HepG2 (cell line): ENCODE data around the gene ATP8B2. TPM values are rescaled to one million over a fixed set of nuclear protein-coding genes. Genes with fewer than 3 reads are reported as not detected.
A peak's percentile ranks its signal among the peaks of the same experiment; 100 is the strongest.

Source experiments
- ATAC-seq: fragments of 200-7000 bp; cut with Tn5 transposase; 3 replicates; pipeline ENCODE4 v1.9.1; 2020; ENCODE audit warnings: mild to moderate bottlenecking, moderate library complexity
- BruUV-seq: library from RNA; stranded (reverse); fragments of 400-500 nt; replicated peaks from 2 replicates; lab custom pipeline; 2021; lab: Mats Ljungman, UMichigan
- CTCF ChIA-PET: fragments of 300-600 bp; formaldehyde crosslinking; extraction: SDS; loops from one replicate; lab custom pipeline; 2021; ENCODE audit warnings: low total read pairs, inconsistent platforms, low intra/inter-chr PET ratio; lab: Yijun Ruan, JAX
- POLR2A ChIA-PET: fragments of 350-600 bp; sonication (Branson Sonifier 250); formaldehyde crosslinking; loops from one replicate; lab custom pipeline; 2020; ENCODE audit warnings: antibody characterized with exemption, inconsistent platforms; lab: Yijun Ruan, JAX
- DNase-seq: peaks from one replicate; pipeline ENCODE4 v3.0.0-alpha.2; 2015; ENCODE audit warnings: low spot score
- FAIRE-seq: peaks from 3 replicates; lab custom pipeline; 2011; peaks lifted over from hg19 to GRCh38; lab: Jason Lieb, UNC
- H2AFZ ChIP-seq: one replicate; pipeline ENCODE4 v1.6.1; 2011; ENCODE audit warnings: low read length, inconsistent platforms
- H3K27ac ChIP-seq: fragments of 300-600 bp; 3 replicates; pipeline ENCODE4 v1.8.0; 2011; ENCODE audit warnings: mixed run types, mild to moderate bottlenecking, mixed read lengths, low read length, inconsistent platforms; ENCODE audit not compliant: insufficient read depth; ENCODE audit errors: extremely low read length
- H3K27me3 ChIP-seq, 2 experiments: fragments of 200-600 bp in 1 of 2; 2 replicates in 1 of 2; 3 replicates in 1 of 2; pipeline versions ENCODE4 v1.6.0 to v1.8.0; 2011; ENCODE audit warnings: low read length in 2 of 2, mild to moderate bottlenecking in 2 of 2, moderate library complexity in 2 of 2, inconsistent platforms in 1 of 2; ENCODE audit not compliant: insufficient read depth in 2 of 2, control insufficient read depth in 1 of 2
- H3K36me3 ChIP-seq, 2 experiments: fragments of 200-600 bp in 1 of 2; replicated peaks in 1 of 2; 2 replicates in 1 of 2; 3 replicates in 1 of 2; pipeline versions ENCODE4 v1.5.1 to v1.8.0; 2011; ENCODE audit warnings: low read length in 2 of 2, inconsistent platforms in 1 of 2; ENCODE audit not compliant: insufficient read depth in 2 of 2, control insufficient read depth in 1 of 2
- H3K4me1 ChIP-seq: 2 replicates; pipeline ENCODE4 v1.5.1; 2012; ENCODE audit warnings: low read length, inconsistent platforms; ENCODE audit not compliant: insufficient read depth
- H3K4me2 ChIP-seq: 2 replicates; pipeline ENCODE4 v1.6.0; 2011; ENCODE audit warnings: low read depth, low read length, inconsistent platforms
- H3K4me3 ChIP-seq, 3 experiments: fragments of 200-600 bp in 1 of 3; sonication (generic), shearing (Covaris generic) in 1 of 3; replicated peaks in 1 of 3; 2 replicates each; pipeline ENCODE4 v1.5.1; 2011 to 2016; ENCODE audit warnings: low read length in 3 of 3, inconsistent platforms in 2 of 3, low read depth in 2 of 3, mild to moderate bottlenecking in 2 of 3, control low read depth in 1 of 3, mixed read lengths in 1 of 3; ENCODE audit not compliant: insufficient read depth in 1 of 3
- H3K79me2 ChIP-seq: one replicate; pipeline ENCODE4 v1.6.1; 2011; ENCODE audit warnings: low read length, inconsistent platforms; ENCODE audit not compliant: insufficient read depth
- H3K9ac ChIP-seq: 2 replicates; pipeline ENCODE4 v1.6.0; 2011; ENCODE audit warnings: mild to moderate bottlenecking, low read depth, low read length, inconsistent platforms; ENCODE audit not compliant: insufficient read depth
- H3K9me3 ChIP-seq: 2 replicates; pipeline ENCODE4 v1.5.1; 2012; ENCODE audit warnings: mild to moderate bottlenecking, low read length
- H4K20me1 ChIP-seq: 2 replicates; pipeline ENCODE4 v1.6.0; 2011; ENCODE audit warnings: inconsistent platforms, mild to moderate bottlenecking, low read length, moderate library complexity; ENCODE audit not compliant: insufficient read depth
- ATAD3A ChIP-seq: sonication (generic); formaldehyde crosslinking; IDR thresholded peaks from 2 replicates; pipeline ENCODE4 v1.4.0; 2020; ENCODE audit warnings: missing genetic modification reagents
- BRD4 ChIP-seq: sonication (generic); formaldehyde crosslinking; IDR thresholded peaks from 2 replicates; pipeline ENCODE4 v1.4.0; 2020; ENCODE audit warnings: missing genetic modification reagents
- CREBL2 ChIP-seq: sonication (generic); formaldehyde crosslinking; IDR thresholded peaks from 2 replicates; pipeline ENCODE4 v1.8.1; 2023; ENCODE audit warnings: missing genetic modification reagents, mild to moderate bottlenecking, borderline replicate concordance
- DNMT1 ChIP-seq: sonication (generic); formaldehyde crosslinking; IDR thresholded peaks from 2 replicates; pipeline ENCODE4 v1.5.1; 2020; ENCODE audit warnings: mild to moderate bottlenecking, missing genetic modification reagents
- EZH2 ChIP-seq: conservative IDR thresholded peaks from 2 replicates; pipeline ENCODE4 v1.6.1; 2012; ENCODE audit warnings: mild to moderate bottlenecking, low read depth, low read length, moderate library complexity
- FIP1L1 ChIP-seq: fragments of 200-400 bp; formaldehyde crosslinking; IDR thresholded peaks from 2 replicates; pipeline ENCODE4 v1.6.1; 2018; ENCODE audit warnings: low read depth, mild to moderate bottlenecking, low read length, moderate library complexity, borderline replicate concordance; ENCODE audit not compliant: insufficient read depth
- IRF2 ChIP-seq: IDR thresholded peaks from 2 replicates; pipeline ENCODE4 v1.6.1; 2018; ENCODE audit warnings: missing genetic modification reagents, missing compliant biosample characterization
- MAF1 ChIP-seq: sonication (generic); formaldehyde crosslinking; IDR thresholded peaks from 2 replicates; pipeline ENCODE4 v1.5.0; 2020; ENCODE audit warnings: missing genetic modification reagents, borderline replicate concordance
- NR2F2 ChIP-seq: IDR thresholded peaks from 2 replicates; pipeline ENCODE4 v1.6.1; 2012; ENCODE audit warnings: low read depth, inconsistent platforms, borderline replicate concordance
- NR2F6 ChIP-seq, 2 experiments: IDR thresholded peaks; 2 replicates each; pipeline ENCODE4 v1.6.1; 2016; ENCODE audit warnings: antibody characterized with exemption in 1 of 2, mild to moderate bottlenecking in 1 of 2
- PAWR ChIP-seq: sonication (generic); formaldehyde crosslinking; IDR thresholded peaks from 2 replicates; pipeline ENCODE4 v1.4.0; 2020; ENCODE audit warnings: missing genetic modification reagents, mild to moderate bottlenecking, borderline replicate concordance
- POLR2A ChIP-seq, 2 experiments: IDR thresholded peaks; 2 replicates each; pipeline ENCODE4 v1.6.1; 2011; ENCODE audit warnings: low read depth in 2 of 2, low read length in 2 of 2, mild to moderate bottlenecking in 1 of 2, moderate library complexity in 1 of 2; ENCODE audit not compliant: insufficient read depth in 1 of 2
- ZNF280B ChIP-seq: sonication (generic); formaldehyde crosslinking; IDR thresholded peaks from 2 replicates; pipeline ENCODE4 v1.5.0; 2020; ENCODE audit warnings: missing genetic modification reagents, mild to moderate bottlenecking, borderline replicate concordance
- ZNF350 ChIP-seq: sonication (generic); formaldehyde crosslinking; IDR thresholded peaks from 2 replicates; pipeline ENCODE4 v1.4.0; 2020; ENCODE audit warnings: mild to moderate bottlenecking, low read depth, missing genetic modification reagents, borderline replicate concordance
- ZNF496 ChIP-seq: sonication (generic); formaldehyde crosslinking; IDR thresholded peaks from 2 replicates; pipeline ENCODE4 v1.8.1; 2023; ENCODE audit warnings: mild to moderate bottlenecking, moderate library complexity, missing genetic modification reagents; ENCODE audit not compliant: insufficient replicate concordance
- ZNF777 ChIP-seq: sonication (generic); formaldehyde crosslinking; IDR thresholded peaks from 2 replicates; pipeline ENCODE4 v1.4.0; 2020; ENCODE audit warnings: missing genetic modification reagents
- ZNF792 ChIP-seq: IDR thresholded peaks from 2 replicates; pipeline ENCODE4 v1.6.1; 2016
- WGBS: methylation state at CpG from one replicate; pipeline ENCODE4 v1.1.6; 2017; ENCODE audit warnings: low lambda C conversion rate; 5-methylcytosine and 5-hydroxymethylcytosine counted together
- in situ Hi-C: cut with HindIII; loops from 2 replicates; pipeline ENCODE4 v1.10.0; 2017; ENCODE audit warnings: low pct_unique_long_range_greater_than_20kb; ENCODE audit not compliant: extremely low pct_ligation_motif_present
- intact Hi-C: fragments of 100-400 bp; cut with micrococcal nuclease; formaldehyde crosslinking; loops from one replicate; pipeline ENCODE4 v1.10.0; 2022; ENCODE audit not compliant: unreplicated experiment
- polyA plus RNA-seq, 8 experiments: library from polyadenylated mRNA; depleted of rRNA in 3 of 8; stranded (reverse) in 7 of 8; unstranded in 1 of 8; fragments of >200 nt; fragmentation: Illumina TruSeq in 4 of 8; extraction: Trizol in 4 of 8; gene quantifications; 2 replicates each; pipeline versions ENCODE4 v1.2.1 to v1.2.3, GENCODE V29; 2011 to 2016; ENCODE audit warnings: low read depth in 4 of 8, missing spikeins in 1 of 8, mixed read lengths in 1 of 8; ENCODE audit not compliant: insufficient read depth in 1 of 8
- total RNA-seq, 5 experiments: library from RNA; depleted of rRNA; stranded (reverse); fragments of >200 nt; fragmentation: Illumina TruSeq; extraction: Trizol; gene quantifications; 2 replicates each; pipeline ENCODE4 v1.2.3, GENCODE V29; 2016; ENCODE audit warnings: low read depth in 1 of 5

Gene ATP8B2
- total and polyA plus RNA-seq, 2 of the 13 experiments (the other 11 are each of a cell fraction or from before 2014, with no cell fraction given) = 20.4 to 39.3 TPM

GRCh38 chr1:154371436-154371835 is 46.1 kb downstream of the ATP8B2 start:
- ATAC-seq = no peak
- in situ Hi-C loops = no loop called here
- Histone ChIP-seq H3K36me3 (no peaks in the 10 kb centered on the region), H3K27ac (no peak overlapping the region), H4K20me1 (no peaks in the 10 kb centered on the region), H3K79me2 (no peaks in the 10 kb centered on the region), H2AFZ (no peak overlapping the region), H3K27me3 (no peaks in the 10 kb centered on the region), H3K4me3 (no peak overlapping the region; a peak in 1 of 6 replicates), H3K9me3 (no peaks in the 10 kb centered on the region), H3K4me2 (peak overlapping the region; percentile 55; the same call in 1 of the 2 replicates), H3K9ac (no peak overlapping the region), H3K4me1 (peaks cover 11% of the 10 kb centered on the region)
- POLR2A ChIA-PET = no interaction called here
- intact Hi-C loops = no loop called here
- WGBS = 1% methylated on average over 6 of the region's 6 CpGs
- no peak for DNase-seq
- TF ChIP-seq ZNF350 (CRISPR knock-in tag) = no peak
- TF ChIP-seq NR2F2 = no peak
- no peak for TF ChIP-seq MAF1 (CRISPR knock-in tag)
- TF ChIP-seq BRD4 (CRISPR knock-in tag) = no peak
- TF ChIP-seq IRF2 (CRISPR knock-in tag) = no peak
- no peak for TF ChIP-seq ZNF777 (CRISPR knock-in tag)
- TF ChIP-seq ZNF496 (CRISPR knock-in tag) = no peak
- TF ChIP-seq PAWR (CRISPR knock-in tag) = no peak
- TF ChIP-seq CREBL2 (CRISPR knock-in tag) = no peak
- no peak for TF ChIP-seq DNMT1 (CRISPR knock-in tag)
- no peak for TF ChIP-seq EZH2
- TF ChIP-seq NR2F6 (IDR thresholded peaks at IDR 0.05) = no peak
- TF ChIP-seq NR2F6 (CRISPR knock-in tag; IDR thresholded peaks at IDR 0.05) = no peak
- TF ChIP-seq ZNF280B (CRISPR knock-in tag) = no peak
- TF ChIP-seq POLR2A (IDR thresholded peaks at IDR 0.05; ENCODE audit: insufficient read depth in 1 of 2, low read depth in 2 of 2, low read length in 2 of 2) = no peak
- TF ChIP-seq ZNF792 (CRISPR knock-in tag) = no peak
- TF ChIP-seq FIP1L1 = no peak
- no peak for TF ChIP-seq ATAD3A (CRISPR knock-in tag)
- FAIRE-seq = no peak
- no TSS peak for BruUV-seq
- CTCF ChIA-PET = no interaction called here
